HUDEP-2 (cell line): ENCODE results near the gene KDM6A.
A peak's percentile ranks its signal among the peaks of the same experiment; 100 is the strongest.
"Not testable (repeated sequence)": the region's sequence is repeated elsewhere in the genome, so short reads cannot be mapped to it uniquely, and the experiment has no call there.

Experiments
- DNase-seq, 76 experiments: peaks; one replicate each; lab custom pipeline; 2025; ENCODE audit not compliant: unreplicated experiment in 76 of 76; lab: John Stamatoyannopoulos, UW

The KDM6A gene

DNA sequence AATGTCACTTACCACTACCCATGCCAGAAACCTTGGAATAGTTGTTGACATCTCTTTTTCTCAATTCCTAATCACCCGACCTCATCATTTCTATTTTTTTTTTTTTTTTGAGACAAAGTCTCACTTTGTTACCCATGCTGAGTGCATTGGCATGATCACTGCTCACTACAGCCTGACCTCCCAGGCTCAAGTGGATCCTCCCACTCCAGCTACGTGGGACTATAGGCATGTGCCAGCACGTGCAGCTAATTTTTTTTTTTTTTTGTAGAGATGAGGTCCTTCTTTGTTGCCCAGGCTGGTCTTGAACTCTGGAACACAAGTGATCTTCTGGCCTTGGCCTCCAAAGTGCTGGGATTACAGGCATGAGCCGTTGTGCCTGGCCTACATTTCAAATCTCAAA is 12.0 kb downstream of the KDM6A start:
- DNase-seq: peak in 3 of 76 experiments; percentile 0 to 2 (median 1)

DNA sequence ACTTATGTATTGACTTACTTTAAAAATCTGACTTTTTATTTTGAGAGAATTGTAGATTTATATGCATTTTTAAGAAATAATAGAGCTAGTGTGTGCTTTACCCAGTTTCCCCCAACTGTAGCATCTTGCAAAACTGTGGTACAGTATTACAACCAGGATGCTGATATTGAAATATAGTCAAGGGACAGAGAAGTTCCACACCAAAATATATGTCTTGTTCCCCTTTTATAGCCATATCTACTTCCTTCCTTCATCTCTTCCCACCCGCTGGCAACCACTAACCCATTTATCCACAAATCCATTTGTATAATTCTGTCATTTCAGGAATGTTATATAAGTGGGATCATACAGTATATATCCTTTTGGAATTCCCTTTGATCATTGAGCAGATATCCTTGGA is 16.8 kb downstream of the KDM6A start:
- no peak for DNase-seq

DNA sequence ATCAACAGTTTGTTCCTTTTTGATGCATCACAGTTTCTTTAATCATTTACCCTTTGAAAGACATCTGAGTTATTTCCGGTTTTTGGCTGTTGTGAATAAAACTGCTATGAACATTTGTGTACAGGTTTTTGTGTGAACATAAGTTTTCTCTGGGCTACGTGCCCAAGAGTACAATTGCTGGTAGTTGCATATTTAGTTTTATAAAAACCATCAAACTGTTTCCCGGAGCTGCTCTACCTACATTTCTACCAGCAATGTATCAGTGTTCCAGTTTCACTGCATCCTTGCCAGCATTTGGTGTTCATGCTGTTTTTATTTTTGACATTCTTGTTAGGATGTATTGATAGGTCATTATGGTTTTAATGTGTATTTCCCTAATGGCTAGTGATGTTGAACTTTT is 17.3 kb downstream of the KDM6A start:
- no peak for DNase-seq

DNA sequence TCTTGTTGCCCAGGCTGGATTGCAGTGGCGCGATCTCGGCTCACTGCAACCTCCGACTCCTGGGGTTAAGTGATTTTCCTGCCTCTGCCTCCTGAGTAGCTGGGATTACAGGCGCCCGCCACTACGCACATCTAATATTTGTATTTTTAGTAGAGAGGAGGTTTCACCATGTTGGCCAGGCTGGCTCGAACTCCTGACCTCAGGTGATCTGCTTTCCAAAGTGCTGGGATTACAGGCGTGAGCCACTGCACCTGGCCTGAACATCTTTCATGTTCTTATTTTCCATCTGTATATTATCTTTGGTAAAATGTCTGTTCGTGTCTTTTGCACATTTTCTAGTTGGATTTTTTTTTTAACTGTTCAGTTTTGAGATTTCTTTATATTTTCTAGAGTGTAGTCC is 17.7 kb downstream of the KDM6A start:
- not testable (repeated sequence) for DNase-seq

DNA sequence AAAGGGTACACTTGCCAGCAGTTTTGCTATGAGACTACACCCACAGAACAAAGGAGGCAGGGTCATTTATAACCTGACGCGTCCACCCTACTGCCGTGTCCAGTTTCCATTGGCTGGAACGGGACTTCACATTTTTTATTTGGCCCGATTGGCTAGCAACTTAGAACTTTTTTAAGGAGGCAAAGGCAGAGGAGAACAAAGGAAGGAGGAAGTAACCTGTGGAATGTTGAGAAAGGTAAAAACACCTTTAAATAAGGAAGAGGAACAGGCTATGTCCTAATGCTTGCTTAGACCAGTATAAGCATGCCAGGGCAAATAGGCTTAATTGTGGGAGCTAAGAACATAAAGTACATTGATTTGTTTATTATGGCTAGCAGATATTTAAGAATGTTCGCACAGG is 18.7 kb downstream of the KDM6A start:
- no peak for DNase-seq

DNA sequence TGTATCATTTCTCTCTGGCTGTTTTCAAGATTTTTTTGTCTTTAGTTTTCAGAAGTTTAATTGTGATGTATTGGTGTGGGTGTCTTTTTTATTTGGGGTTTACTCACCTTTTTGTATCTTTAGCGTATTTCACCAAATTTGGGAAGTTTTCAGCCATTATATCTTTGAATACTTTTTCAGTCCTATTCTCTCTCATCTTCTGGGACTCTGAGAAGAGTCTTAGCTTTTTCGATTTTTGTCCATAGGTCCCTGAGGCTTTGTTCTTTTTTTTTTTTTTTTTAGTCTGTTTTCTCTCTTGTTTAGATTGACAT is 23.8 kb downstream of the KDM6A start:
- DNase-seq: no peak

DNA sequence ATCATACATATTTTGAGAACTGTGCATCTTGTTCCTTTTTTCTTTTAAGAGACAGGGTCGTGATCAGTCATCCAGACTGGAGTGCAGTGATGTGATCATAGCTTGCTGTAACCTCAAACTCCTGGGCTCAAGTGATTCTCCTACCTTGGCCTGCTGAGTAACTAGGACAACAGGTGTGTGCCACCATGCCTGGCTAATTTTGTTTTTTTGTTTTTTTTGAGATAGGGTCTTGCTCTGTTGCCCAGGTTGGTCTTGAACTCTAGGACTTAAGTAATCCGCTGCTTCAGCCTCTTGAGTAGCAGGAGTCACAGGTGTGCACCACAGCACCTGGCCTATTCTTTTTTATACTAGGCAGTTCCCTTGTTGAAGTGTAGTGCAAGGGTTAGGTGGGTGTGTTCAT is 24.6 kb downstream of the KDM6A start:
- DNase-seq: no peak

DNA sequence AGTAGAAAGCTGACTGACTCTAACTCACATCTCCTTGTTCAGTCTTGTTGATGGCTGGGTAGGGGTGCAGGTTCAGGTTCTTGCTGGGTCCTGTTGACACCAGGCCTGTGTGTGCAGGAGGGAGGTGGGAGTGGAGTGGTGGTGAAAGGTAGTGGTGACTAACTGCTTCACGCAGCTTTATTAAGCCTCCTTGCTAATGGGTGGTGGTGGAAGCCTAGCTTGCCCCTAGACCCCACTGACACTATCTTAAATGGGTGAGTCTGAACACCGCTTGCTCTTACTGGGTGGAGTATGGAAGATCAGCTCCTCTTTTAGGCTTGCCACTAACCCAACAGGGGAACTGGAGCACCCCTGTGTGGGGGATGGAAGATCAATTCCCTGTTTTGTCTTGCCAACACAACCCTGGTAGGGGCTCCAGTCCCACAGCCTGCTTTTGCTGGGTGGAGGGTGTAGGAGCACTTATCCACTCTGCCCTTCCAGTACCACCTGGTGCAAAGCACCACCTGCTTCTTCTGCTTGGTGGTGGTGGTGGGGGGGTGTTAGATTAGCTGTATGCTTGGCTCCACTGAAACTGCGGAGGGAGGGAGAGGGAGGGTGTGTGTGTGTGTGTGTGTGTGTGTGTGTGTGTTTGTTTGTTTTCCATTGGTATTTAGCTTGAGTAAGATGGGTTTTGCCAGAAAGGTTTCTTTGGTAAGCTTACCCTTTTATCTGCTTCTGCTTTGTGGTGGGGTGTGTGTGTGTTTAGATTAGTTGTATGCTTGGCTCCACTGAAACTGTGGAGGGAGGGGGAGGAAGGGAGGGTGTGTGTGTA is 25.6 kb downstream of the KDM6A start:
- peak in 65 of 76 experiments; percentile 0 to 75 (median 25) for DNase-seq

DNA sequence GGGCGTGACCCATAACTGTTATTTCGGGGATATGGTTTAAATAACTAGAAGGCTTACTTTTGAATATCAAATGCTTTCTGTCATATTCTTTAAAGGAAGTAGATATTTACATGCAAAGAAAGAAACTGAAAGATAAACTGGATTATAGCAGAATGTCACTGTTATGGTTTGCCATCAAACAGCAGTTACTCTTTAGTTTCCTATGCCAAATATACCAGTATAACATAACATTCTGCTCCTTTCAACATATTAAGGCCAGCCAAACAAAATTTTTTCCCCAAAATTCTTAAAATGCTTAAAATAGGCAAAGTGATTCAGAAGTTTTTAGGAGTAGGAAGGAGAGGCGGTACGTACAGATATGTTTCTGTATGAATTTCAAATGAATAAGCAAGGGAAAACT is 27.0 kb downstream of the KDM6A start:
- no peak for DNase-seq

DNA sequence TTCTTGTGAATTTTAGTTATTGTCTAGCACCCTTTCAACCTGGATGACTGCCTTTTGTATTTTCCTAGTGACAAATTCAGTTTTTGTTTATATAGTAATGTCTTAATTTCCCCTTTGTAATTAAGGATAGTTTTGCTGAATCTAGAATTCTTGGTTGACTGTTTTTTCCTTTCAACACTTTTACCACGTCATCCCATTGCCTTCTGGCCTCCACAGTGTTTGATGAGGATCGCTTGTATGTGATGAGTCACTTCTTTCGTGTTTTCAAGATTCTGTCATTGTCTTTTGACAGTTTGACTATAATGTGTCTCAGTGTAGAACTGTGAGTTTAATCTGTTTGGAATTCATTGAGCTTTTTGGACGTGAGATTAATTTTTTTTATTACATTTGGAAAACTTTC is 30.1 kb downstream of the KDM6A start:
- DNase-seq: peak in 12 of 76 experiments; percentile 0 to 18 (median 4)

DNA sequence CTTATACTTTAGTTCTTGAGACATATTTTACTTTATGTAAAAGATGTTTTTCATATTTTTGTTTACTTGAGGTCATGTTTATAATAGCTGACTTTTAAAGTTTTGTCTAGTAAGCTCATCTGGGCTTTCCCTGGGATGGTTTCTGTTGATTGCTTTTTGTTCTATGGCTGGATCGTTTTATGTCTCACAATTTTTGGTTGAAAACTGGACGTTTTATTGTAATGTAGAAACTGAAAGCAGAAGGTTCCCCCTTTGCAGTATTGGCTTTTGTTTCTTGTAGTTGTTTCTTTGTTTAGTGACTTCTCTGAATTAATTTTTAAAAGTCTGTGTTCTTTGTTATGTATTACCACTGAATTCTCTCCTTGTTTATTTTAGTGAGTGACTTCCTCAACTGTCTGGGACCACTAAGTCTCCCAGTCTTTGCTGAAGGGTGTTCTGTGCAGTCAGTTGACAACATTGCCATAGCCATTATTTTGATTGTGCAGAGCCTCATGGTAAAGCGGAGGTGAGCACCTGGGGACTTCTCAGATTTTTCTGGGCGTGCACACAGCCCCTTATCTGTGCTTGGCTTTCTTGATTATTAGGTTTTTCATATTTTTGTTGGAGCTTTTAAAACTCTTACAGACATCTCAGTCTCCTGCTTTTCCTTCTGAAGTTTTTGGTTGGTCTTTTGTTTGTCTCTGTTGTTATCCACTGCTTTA is 31.0 kb downstream of the KDM6A start:
- no peak for DNase-seq

DNA sequence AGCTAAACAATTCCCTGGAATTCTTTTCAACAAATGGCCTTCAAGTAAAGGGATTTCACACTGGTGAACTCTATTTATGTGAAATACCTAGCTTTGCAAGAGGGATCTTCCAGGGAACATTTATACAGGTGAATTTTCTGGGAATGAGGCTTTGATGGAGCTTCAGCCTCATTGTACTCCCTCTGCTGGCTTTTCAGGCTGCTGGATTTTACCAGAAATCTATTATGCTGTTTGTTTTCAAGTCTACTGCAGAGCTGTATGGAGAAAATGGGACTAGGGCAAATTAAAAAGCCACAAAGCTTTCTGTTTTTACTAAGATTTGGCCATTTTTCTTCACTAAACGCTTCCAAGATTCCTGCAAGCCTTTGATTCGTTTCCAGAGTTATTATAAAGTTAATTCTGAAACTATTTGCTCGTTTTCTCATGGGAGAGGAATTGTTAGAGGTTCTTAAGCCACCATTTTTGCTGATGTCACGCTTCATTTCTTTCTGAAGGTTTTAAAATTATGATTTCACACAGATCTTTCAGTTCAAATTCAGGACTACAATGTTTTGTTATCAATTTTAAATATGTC is 31.6 kb downstream of the KDM6A start:
- DNase-seq: no peak

DNA sequence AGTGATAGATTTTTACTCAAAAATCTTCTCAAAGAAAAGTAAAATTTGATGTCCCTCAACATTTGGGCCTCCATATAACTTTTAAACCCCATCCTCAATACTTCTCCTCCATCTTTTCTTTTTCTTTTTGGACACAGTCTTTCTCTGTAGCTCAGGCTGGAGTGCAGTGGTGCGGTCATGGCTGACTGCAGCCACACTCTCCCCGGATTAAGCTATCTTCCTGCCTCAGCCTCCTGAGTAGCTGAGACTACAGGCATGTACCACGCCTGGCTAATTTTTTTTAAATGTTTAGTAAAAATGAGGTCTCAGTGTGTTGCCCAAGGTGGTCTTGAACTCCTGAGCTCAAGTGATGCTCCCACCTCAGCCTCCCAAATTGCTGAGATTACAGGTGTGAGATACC is 33.1 kb downstream of the KDM6A start:
- DNase-seq: no peak

DNA sequence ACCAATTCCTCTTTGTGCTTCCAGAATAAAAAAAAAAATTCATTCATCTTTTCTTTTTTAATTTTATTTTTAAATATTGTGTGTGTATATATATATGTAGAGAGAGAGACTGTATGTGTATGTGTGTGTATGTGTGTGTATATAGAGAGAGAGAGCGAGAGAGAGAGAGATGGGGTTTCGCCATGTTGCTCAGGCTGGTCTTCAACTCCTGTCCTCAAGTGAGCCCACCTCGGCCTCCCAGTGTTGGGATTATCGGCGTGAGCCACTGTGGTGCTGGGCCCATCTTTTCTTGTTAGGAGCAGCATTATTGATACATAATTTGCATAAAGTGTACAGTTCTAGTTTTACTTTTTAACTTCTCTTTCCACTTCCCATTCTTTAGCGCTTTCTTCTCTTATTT is 33.6 kb downstream of the KDM6A start:
- no peak for DNase-seq

DNA sequence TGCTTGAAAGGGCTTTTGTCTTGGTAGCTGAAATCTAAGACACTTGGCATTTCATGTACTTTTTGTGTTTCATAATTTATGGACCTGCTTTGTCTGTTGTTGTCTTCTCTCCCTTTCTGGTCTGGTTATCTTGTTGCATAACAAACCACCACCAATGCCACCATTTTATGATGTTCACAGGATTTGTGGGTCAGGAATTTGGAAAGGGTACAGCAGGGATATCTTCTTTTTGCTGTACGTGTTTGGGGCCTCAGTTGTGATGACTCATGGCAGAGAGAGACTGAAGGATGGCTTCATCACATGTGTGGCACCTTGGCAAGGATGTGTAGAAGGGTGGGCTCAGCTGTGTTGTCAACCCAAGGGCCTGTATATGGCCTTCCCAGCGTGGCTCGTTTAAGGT is 35.2 kb downstream of the KDM6A start:
- DNase-seq: peak in 6 of 76 experiments; percentile 0 to 11 (median 1)

DNA sequence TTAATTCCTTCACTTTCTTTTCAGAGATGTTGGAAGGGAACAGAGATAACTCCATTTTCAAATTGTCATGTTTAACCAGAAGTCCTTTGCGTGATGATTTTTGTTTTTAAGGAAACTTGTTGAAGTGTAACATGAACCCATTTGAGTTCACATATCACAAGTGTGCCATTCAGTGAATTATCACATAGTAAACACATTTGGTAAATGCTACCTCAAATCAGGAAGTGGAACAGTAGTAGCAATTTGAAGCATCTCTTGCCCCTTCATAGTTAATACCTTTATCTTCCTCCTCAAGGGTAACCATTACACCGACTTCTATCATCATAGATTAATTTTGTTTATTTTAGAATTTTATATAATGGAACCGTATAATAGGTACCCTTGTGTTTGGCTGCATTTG is 35.8 kb downstream of the KDM6A start:
- DNase-seq: no peak

DNA sequence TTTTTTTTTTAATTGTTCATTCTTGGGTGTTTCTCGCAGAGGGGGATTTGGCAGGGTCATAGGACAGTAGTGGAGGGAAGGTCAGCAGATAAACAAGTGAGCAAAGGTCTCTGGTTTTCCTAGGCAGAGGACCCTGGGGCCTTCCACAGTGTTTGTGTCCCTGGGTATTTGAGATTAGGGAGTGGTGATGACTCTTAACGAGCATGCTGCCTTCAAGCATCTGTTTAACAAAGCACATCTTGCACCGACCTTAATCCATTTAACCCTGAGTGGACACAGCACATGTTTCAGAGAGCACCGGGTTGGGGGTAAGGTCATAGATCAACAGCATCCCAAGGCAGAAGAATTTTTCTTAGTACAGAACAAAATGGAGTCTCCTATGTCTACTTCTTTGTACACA is 37.5 kb downstream of the KDM6A start:
- DNase-seq: not testable (repeated sequence)

DNA sequence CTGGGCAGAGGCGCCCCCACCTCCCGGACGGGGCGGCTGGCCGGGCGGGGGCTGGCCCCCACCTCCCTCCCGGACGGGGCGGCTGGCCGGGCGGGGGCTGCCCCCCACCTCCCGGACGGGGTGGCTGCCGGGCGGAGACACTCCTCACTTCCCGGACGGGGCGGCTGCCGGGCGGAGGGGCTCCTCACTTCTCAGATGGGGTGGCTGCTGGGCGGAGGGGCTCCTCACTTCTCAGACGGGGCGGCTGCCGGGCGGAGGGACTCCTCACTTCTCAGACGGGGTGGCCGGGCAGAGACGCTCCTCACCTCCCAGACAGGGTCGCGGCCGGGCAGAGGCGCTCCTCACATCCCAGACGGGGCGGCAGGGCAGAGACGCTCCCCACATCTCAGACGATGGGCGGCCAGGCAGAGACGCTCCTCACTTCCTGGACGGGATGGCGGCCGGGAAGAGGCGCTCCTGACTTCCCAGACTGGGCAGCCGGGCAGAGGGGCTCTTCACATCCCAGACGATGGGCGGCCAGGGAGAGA is 38.1 kb downstream of the KDM6A start:
- not testable (repeated sequence) for DNase-seq

DNA sequence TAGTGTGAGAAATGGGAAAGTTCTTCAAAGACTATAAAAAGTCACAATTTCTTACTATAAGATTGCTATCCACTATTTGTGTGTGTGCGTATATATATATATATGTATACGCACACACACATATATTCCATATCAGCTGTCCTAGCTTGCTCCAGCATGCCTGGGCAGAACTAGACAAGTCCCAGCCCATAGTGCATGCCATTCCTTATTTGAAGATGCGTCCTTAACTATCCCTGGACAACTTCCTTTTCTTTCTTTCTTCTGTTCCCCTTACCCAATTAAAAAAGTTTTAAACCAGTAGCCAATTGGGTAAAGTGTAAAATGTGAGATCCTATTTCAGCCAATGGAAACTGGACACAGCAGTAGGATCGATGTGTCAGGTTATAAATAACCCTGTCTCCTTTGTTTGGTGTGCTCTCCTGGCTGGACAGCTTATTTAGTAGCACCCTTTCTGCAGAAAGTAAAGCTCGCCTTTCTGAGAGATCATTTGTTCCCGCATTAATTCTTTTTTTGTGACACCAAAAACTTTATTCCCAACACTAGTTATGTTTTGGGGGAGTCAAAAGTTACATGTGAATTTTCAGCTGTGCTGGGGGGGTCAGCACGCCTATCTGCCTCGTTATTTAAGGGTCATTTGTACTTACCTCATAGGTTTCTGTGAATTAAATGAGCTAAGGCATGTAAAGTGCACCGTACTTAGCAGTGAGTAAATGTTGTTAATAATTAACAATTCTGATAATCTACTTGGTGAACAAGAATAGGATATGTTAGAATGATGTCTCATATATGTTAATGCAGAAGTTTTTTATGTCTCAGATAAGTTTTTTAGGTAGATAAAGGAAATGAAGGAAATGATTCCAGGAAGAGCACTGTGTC is 40.9 kb downstream of the KDM6A start:
- DNase-seq: no peak

DNA sequence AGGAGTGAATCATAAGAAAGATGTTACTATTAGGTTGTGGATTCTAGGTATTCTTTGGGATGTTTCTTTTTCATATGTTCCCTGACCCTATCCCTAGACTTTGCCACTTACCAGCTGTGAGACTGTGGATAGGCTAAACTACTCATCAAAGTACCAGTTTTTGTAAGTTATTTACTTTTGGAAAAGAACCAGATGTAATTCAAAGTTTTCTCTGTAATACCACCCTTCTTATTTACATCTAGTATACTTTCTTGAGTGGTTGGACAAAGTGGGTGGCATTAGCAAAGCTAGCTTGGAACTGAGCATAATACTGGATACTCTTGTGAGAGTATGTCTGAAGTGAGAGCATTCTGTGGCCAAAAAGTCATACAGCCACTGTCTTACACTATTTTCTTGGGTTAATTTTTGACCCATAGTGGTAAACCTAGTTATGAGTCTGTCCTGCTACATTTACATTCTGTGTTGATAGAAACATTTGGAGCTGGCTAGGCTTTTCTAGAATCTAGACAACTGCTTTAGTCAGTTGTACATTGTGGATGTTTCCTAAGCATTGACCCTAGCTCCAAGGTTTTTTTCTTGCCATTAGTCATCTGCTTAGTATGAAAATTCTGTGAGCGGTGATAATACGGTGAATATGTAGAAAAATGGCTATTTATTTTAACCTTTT is 41.7 kb downstream of the KDM6A start:
- no peak for DNase-seq
